GM23338 (cell line): ENCODE measurements around the gene NLK. TPM values are rescaled to one million over a fixed set of nuclear protein-coding genes. Genes with fewer than 3 reads are reported as not detected.

Source experiments
- ATAC-seq: fragments of 200-7000 bp; cut with Tn5 transposase; 3 replicates; pipeline ENCODE4 v1.9.1; 2020
- DNase-seq: peaks from one replicate; pipeline ENCODE4 v3.0.0-alpha.2; 2015; ENCODE audit warnings: low spot score
- H2AFZ ChIP-seq: fragments of 200-600 bp; sonication (generic); 2 replicates; pipeline ENCODE4 v1.8.0; 2016; ENCODE audit warnings: antibody characterized with exemption, mild to moderate bottlenecking, moderate library complexity
- H3F3A ChIP-seq: fragments of 200-600 bp; sonication (generic); replicated peaks from 2 replicates; pipeline ENCODE4 v1.8.0; 2017; ENCODE audit warnings: antibody characterized with exemption, mixed run types, low read depth
- H3K27ac ChIP-seq: fragments of 200-600 bp; sonication (generic); 2 replicates; pipeline ENCODE4 v1.6.1; 2016; ENCODE audit warnings: low read depth
- H3K27me3 ChIP-seq: fragments of 200-600 bp; sonication (generic); 2 replicates; pipeline ENCODE4 v1.8.0; 2016; ENCODE audit warnings: mild to moderate bottlenecking, mixed run types, moderate library complexity; ENCODE audit not compliant: insufficient read depth
- H3K36me3 ChIP-seq: fragments of 200-600 bp; sonication (generic); 2 replicates; pipeline ENCODE4 v1.8.0; 2016; ENCODE audit warnings: mild to moderate bottlenecking; ENCODE audit not compliant: insufficient read depth
- H3K4me1 ChIP-seq: fragments of 200-600 bp; sonication (generic); 2 replicates; pipeline ENCODE4 v1.8.0; 2016; ENCODE audit warnings: mild to moderate bottlenecking, moderate library complexity; ENCODE audit not compliant: insufficient read depth
- H3K4me2 ChIP-seq: fragments of 200-600 bp; sonication (generic); 2 replicates; pipeline ENCODE4 v1.7.1; 2017; ENCODE audit warnings: mixed run types
- H3K4me3 ChIP-seq: fragments of 200-600 bp; sonication (generic); 2 replicates; pipeline ENCODE4 v1.6.1; 2016; ENCODE audit warnings: mixed run types
- H3K79me2 ChIP-seq: fragments of 200-600 bp; sonication (generic); replicated peaks from 2 replicates; pipeline ENCODE4 v1.8.0; 2017; ENCODE audit warnings: mild to moderate bottlenecking; ENCODE audit not compliant: insufficient read depth
- H3K9me2 ChIP-seq: fragments of 200-600 bp; sonication (generic); 2 replicates; pipeline ENCODE4 v1.8.0; 2017; ENCODE audit not compliant: insufficient read depth
- H4K20me1 ChIP-seq: fragments of 200-600 bp; sonication (generic); replicated peaks from 2 replicates; pipeline ENCODE4 v1.8.0; 2017; ENCODE audit warnings: mild to moderate bottlenecking; ENCODE audit not compliant: insufficient read depth
- H3K27ac Mint-ChIP-seq: 2 replicates; pipeline ENCODE4 v1.8.0; 2020; ENCODE audit warnings: inconsistent platforms, mild to moderate bottlenecking, moderate library complexity, mixed read lengths
- H3K27me3 Mint-ChIP-seq: 3 replicates; pipeline ENCODE4 v1.8.0; 2022; ENCODE audit warnings: low read depth, mild to moderate bottlenecking, moderate library complexity, mixed read lengths, inconsistent platforms; ENCODE audit not compliant: insufficient read depth, poor library complexity
- H3K36me3 Mint-ChIP-seq: 3 replicates; pipeline ENCODE4 v1.8.0; 2021; ENCODE audit warnings: low read depth, mild to moderate bottlenecking, inconsistent platforms, moderate library complexity, mixed read lengths
- H3K4me1 Mint-ChIP-seq: 3 replicates; pipeline ENCODE4 v1.8.0; 2020; ENCODE audit warnings: mild to moderate bottlenecking, inconsistent platforms, mixed read lengths
- H3K4me3 Mint-ChIP-seq: 3 replicates; pipeline ENCODE4 v1.8.0; 2021; ENCODE audit warnings: moderate library complexity, mild to moderate bottlenecking, inconsistent platforms, mixed read lengths
- H3K9me3 Mint-ChIP-seq: 3 replicates; pipeline ENCODE4 v1.8.0; 2020; ENCODE audit warnings: moderate library complexity, mild to moderate bottlenecking, inconsistent platforms, mixed read lengths
- CREB1 ChIP-seq: fragments of 250-450 bp; sonication (Bioruptor Pico); IDR thresholded peaks from 2 replicates; pipeline ENCODE4 v1.5.0; 2020; ENCODE audit warnings: low read depth, mild to moderate bottlenecking, moderate library complexity
- EZH2 ChIP-seq: fragments of 200-600 bp; sonication (generic); IDR thresholded peaks from one replicate; pipeline ENCODE4 v1.8.0; 2017; ENCODE audit warnings: antibody characterized with exemption, mild to moderate bottlenecking, low read depth; ENCODE audit not compliant: unreplicated experiment
- EZH2phosphoT487 ChIP-seq: fragments of 200-600 bp; sonication (generic); IDR thresholded peaks from one replicate; pipeline ENCODE4 v1.8.1; 2018; ENCODE audit warnings: antibody characterized with exemption; ENCODE audit not compliant: unreplicated experiment
- JUNB ChIP-seq: IDR thresholded peaks from one replicate; pipeline ENCODE4 v1.6.1; 2016; ENCODE audit warnings: antibody characterized with exemption; ENCODE audit not compliant: unreplicated experiment
- NANOG ChIP-seq: IDR thresholded peaks from 2 replicates; pipeline ENCODE4 v1.6.1; 2016; ENCODE audit warnings: antibody characterized with exemption, borderline replicate concordance
- POLR2AphosphoS5 ChIP-seq: IDR thresholded peaks from 2 replicates; pipeline ENCODE4 v1.6.1; 2016; ENCODE audit warnings: antibody characterized with exemption, low read depth
- STAT1 ChIP-seq: IDR thresholded peaks from one replicate; pipeline ENCODE4 v1.6.1; 2016; ENCODE audit warnings: antibody characterized with exemption; ENCODE audit not compliant: unreplicated experiment
- ZNF114 ChIP-seq: fragments of 250-450 bp; sonication (Bioruptor Pico); IDR thresholded peaks from 2 replicates; pipeline ENCODE4 v1.5.0; 2020; ENCODE audit warnings: mild to moderate bottlenecking, moderate library complexity
- ZNF331 ChIP-seq: fragments of 250-450 bp; sonication (Bioruptor Pico); IDR thresholded peaks from 2 replicates; pipeline ENCODE4 v1.5.0; 2020; ENCODE audit warnings: low read depth, mild to moderate bottlenecking, moderate library complexity
- polyA plus RNA-seq: library from polyadenylated mRNA; unstranded; fragments of >200 nt; fragmentation: Nextera tagmentation; extraction: Ambion mirVana; gene quantifications from 2 replicates; pipeline ENCODE4 v1.2.1, GENCODE V29; 2016
- total RNA-seq: library from RNA; depleted of rRNA; stranded (reverse); fragments of >200 nt; shearing (Covaris generic); gene quantifications from 2 replicates; pipeline ENCODE4 v1.2.3, GENCODE V29; 2014
- TF ChIP-seq, protein P1 (sequence below): fragments of 250-450 bp; sonication (Bioruptor Pico); IDR thresholded peaks from 2 replicates; pipeline ENCODE4 v1.5.0; 2020; ENCODE audit warnings: mild to moderate bottlenecking, moderate library complexity
- TF ChIP-seq, protein P2 (sequence below), 2 experiments: fragments of 200-600 bp in 1 of 2; sonication (generic) in 1 of 2; conservative IDR thresholded peaks; 2 replicates each; pipeline versions ENCODE4 v1.5.1 to v1.6.1; 2016 to 2017; ENCODE audit warnings: antibody characterized with exemption in 2 of 2, low read depth in 2 of 2, mild to moderate bottlenecking in 2 of 2, moderate library complexity in 1 of 2
- TF ChIP-seq, protein P3 (sequence below): IDR thresholded peaks from 2 replicates; pipeline ENCODE4 v1.6.1; 2016; ENCODE audit warnings: antibody characterized with exemption
- TF ChIP-seq, protein P4 (sequence below): IDR thresholded peaks from one replicate; pipeline ENCODE4 v1.6.1; 2018; ENCODE audit warnings: antibody characterized with exemption; ENCODE audit not compliant: unreplicated experiment

The NLK gene
- total and polyA plus RNA-seq, 2 experiments from 2014 or later, result 34.7 to 78.5 TPM

DNA sequence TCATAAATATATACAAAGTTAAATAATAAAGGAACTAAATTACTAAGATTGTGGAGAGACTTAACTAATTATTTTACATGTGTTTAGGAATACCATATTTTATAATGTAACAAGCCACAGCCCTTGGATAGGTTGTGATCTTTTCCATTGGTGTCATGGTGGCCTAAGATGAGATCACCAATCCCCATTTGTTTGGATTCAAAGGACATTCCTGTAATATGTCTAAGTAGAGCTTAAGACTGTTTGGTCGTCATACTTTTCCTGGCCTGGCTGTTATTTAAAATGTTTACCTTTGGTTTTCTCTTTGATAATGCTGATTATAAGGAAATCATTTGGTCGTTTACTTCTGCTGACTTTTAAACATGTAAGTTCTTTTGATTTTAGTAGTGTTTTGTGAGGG is 118.1 kb downstream of the NLK start (continued):
- TF ChIP-seq, protein P1, sequence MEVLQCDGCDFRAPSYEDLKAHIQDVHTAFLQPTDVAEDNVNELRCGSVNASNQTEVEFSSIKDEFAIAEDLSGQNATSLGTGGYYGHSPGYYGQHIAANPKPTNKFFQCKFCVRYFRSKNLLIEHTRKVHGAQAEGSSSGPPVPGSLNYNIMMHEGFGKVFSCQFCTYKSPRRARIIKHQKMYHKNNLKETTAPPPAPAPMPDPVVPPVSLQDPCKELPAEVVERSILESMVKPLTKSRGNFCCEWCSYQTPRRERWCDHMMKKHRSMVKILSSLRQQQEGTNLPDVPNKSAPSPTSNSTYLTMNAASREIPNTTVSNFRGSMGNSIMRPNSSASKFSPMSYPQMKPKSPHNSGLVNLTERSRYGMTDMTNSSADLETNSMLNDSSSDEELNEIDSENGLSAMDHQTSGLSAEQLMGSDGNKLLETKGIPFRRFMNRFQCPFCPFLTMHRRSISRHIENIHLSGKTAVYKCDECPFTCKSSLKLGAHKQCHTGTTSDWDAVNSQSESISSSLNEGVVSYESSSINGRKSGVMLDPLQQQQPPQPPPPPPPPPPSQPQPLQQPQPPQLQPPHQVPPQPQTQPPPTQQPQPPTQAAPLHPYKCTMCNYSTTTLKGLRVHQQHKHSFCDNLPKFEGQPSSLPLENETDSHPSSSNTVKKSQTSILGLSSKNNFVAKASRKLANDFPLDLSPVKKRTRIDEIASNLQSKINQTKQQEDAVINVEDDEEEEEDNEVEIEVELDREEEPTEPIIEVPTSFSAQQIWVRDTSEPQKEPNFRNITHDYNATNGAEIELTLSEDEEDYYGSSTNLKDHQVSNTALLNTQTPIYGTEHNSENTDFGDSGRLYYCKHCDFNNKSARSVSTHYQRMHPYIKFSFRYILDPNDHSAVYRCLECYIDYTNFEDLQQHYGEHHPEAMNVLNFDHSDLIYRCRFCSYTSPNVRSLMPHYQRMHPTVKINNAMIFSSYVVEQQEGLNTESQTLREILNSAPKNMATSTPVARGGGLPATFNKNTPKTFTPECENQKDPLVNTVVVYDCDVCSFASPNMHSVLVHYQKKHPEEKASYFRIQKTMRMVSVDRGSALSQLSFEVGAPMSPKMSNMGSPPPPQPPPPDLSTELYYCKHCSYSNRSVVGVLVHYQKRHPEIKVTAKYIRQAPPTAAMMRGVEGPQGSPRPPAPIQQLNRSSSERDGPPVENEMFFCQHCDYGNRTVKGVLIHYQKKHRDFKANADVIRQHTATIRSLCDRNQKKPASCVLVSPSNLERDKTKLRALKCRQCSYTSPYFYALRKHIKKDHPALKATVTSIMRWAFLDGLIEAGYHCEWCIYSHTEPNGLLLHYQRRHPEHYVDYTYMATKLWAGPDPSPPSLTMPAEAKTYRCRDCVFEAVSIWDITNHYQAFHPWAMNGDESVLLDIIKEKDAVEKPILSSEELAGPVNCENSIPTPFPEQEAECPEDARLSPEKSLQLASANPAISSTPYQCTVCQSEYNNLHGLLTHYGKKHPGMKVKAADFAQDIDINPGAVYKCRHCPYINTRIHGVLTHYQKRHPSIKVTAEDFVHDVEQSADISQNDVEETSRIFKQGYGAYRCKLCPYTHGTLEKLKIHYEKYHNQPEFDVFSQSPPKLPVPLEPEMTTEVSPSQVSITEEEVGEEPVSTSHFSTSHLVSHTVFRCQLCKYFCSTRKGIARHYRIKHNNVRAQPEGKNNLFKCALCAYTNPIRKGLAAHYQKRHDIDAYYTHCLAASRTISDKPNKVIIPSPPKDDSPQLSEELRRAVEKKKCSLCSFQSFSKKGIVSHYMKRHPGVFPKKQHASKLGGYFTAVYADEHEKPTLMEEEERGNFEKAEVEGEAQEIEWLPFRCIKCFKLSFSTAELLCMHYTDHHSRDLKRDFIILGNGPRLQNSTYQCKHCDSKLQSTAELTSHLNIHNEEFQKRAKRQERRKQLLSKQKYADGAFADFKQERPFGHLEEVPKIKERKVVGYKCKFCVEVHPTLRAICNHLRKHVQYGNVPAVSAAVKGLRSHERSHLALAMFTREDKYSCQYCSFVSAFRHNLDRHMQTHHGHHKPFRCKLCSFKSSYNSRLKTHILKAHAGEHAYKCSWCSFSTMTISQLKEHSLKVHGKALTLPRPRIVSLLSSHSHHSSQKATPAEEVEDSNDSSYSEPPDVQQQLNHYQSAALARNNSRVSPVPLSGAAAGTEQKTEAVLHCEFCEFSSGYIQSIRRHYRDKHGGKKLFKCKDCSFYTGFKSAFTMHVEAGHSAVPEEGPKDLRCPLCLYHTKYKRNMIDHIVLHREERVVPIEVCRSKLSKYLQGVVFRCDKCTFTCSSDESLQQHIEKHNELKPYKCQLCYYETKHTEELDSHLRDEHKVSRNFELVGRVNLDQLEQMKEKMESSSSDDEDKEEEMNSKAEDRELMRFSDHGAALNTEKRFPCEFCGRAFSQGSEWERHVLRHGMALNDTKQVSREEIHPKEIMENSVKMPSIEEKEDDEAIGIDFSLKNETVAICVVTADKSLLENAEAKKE (CRISPR knock-in tag), result no peak
- TF ChIP-seq NANOG, result no peak
- TF ChIP-seq EZH2, result no peak
- no peak for TF ChIP-seq ZNF114 (CRISPR knock-in tag)
- TF ChIP-seq POLR2AphosphoS5, result no peak
- TF ChIP-seq STAT1, result no peak
- TF ChIP-seq CREB1 (CRISPR knock-in tag), result no peak

DNA sequence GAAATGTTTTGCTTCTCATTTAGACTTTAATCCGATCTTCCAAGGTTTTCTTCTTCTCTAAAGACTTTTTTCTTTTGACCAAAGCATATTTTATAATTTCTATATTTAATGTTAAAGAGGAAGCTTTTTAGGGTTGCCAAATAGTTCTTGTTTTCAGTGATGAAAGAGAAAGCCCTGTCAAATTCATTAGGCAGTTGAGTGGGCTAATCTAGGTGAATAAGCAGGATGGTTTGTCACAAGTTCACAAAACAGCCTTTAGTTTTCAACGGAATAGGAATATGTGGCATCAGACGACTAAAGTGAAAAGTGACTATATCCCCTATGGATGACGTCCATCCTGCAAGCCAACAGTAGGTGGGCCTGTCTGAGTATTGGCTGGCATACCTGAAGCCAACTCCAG is 118.8 kb downstream of the NLK start:
- DNase-seq, result no peak
- TF ChIP-seq, protein P2, sequence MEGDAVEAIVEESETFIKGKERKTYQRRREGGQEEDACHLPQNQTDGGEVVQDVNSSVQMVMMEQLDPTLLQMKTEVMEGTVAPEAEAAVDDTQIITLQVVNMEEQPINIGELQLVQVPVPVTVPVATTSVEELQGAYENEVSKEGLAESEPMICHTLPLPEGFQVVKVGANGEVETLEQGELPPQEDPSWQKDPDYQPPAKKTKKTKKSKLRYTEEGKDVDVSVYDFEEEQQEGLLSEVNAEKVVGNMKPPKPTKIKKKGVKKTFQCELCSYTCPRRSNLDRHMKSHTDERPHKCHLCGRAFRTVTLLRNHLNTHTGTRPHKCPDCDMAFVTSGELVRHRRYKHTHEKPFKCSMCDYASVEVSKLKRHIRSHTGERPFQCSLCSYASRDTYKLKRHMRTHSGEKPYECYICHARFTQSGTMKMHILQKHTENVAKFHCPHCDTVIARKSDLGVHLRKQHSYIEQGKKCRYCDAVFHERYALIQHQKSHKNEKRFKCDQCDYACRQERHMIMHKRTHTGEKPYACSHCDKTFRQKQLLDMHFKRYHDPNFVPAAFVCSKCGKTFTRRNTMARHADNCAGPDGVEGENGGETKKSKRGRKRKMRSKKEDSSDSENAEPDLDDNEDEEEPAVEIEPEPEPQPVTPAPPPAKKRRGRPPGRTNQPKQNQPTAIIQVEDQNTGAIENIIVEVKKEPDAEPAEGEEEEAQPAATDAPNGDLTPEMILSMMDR (conservative IDR thresholded peaks at IDR 0.05; ENCODE audit: low read depth in 2 of 2), result no peak
- TF ChIP-seq CREB1 (CRISPR knock-in tag) (no peak), JUNB (no peak), ZNF331 (CRISPR knock-in tag) (no peak), EZH2 (no peak), NANOG (no peak), EZH2phosphoT487 (no peak)
- TF ChIP-seq, protein P3, sequence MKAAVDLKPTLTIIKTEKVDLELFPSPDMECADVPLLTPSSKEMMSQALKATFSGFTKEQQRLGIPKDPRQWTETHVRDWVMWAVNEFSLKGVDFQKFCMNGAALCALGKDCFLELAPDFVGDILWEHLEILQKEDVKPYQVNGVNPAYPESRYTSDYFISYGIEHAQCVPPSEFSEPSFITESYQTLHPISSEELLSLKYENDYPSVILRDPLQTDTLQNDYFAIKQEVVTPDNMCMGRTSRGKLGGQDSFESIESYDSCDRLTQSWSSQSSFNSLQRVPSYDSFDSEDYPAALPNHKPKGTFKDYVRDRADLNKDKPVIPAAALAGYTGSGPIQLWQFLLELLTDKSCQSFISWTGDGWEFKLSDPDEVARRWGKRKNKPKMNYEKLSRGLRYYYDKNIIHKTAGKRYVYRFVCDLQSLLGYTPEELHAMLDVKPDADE, result no peak
- TF ChIP-seq, protein P4, sequence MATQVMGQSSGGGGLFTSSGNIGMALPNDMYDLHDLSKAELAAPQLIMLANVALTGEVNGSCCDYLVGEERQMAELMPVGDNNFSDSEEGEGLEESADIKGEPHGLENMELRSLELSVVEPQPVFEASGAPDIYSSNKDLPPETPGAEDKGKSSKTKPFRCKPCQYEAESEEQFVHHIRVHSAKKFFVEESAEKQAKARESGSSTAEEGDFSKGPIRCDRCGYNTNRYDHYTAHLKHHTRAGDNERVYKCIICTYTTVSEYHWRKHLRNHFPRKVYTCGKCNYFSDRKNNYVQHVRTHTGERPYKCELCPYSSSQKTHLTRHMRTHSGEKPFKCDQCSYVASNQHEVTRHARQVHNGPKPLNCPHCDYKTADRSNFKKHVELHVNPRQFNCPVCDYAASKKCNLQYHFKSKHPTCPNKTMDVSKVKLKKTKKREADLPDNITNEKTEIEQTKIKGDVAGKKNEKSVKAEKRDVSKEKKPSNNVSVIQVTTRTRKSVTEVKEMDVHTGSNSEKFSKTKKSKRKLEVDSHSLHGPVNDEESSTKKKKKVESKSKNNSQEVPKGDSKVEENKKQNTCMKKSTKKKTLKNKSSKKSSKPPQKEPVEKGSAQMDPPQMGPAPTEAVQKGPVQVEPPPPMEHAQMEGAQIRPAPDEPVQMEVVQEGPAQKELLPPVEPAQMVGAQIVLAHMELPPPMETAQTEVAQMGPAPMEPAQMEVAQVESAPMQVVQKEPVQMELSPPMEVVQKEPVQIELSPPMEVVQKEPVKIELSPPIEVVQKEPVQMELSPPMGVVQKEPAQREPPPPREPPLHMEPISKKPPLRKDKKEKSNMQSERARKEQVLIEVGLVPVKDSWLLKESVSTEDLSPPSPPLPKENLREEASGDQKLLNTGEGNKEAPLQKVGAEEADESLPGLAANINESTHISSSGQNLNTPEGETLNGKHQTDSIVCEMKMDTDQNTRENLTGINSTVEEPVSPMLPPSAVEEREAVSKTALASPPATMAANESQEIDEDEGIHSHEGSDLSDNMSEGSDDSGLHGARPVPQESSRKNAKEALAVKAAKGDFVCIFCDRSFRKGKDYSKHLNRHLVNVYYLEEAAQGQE, result no peak

More for the DNA sequence above, 118.8 kb downstream of the NLK start:
- H3K27ac Mint-ChIP-seq, result no peak overlapping the region
- Histone ChIP-seq H3K36me3 (no peaks in the 10 kb centered on the region), H3K4me3 (no peak overlapping the region), H3K27me3 (no peaks in the 10 kb centered on the region), H3K4me2 (no peak overlapping the region), H3K9me2 (no peaks in the 10 kb centered on the region), H2AFZ (no peak overlapping the region), H3K4me1 (peaks cover 16% of the 10 kb centered on the region; the same call in 1 of the 2 replicates), H3F3A (no peaks in the 10 kb centered on the region), H3K79me2 (no peaks in the 10 kb centered on the region), H3K27ac (no peak overlapping the region), H4K20me1 (no peaks in the 10 kb centered on the region)
- ATAC-seq, result no peak
- no peaks in the 10 kb centered on the region for H3K9me3 Mint-ChIP-seq
- peaks cover 7% of the 10 kb centered on the region; the same call in 2 of the 3 replicates for H3K36me3 Mint-ChIP-seq
- H3K4me3 Mint-ChIP-seq, result no peak overlapping the region
- H3K4me1 Mint-ChIP-seq, result peaks cover 9% of the 10 kb centered on the region
- peaks cover 2% of the 10 kb centered on the region for H3K27me3 Mint-ChIP-seq
